Choroid plexus epithelial cell (primary cell): ENCODE measurements around the gene POC1A.

Experiments used
- DNase-seq: peaks from one replicate; pipeline ENCODE4 v3.0.0-alpha.2; 2010; ENCODE audit warnings: low read depth
- H3K4me3 ChIP-seq: 2 replicates; pipeline ENCODE4 v1.5.1; 2011; ENCODE audit warnings: low read depth, mild to moderate bottlenecking, control low read depth, low read length, moderate library complexity
- CTCF ChIP-seq: conservative IDR thresholded peaks from 2 replicates; pipeline ENCODE4 v1.5.1; 2011; ENCODE audit warnings: low read depth, mild to moderate bottlenecking, control low read depth, inconsistent platforms, low read length, moderate library complexity

POC1A gene

GRCh38 chr3:52054661-52055511, 99.3 kb downstream of the POC1A start:
- TF ChIP-seq CTCF = peak; percentile 51
- no peak for DNase-seq
- peak overlapping the region; percentile 81 for H3K4me3 ChIP-seq

GRCh38 chr3:52053307-52054304, 100.6 kb downstream of the POC1A start:
- TF ChIP-seq CTCF = peak; percentile 62
- peak; percentile 64 for DNase-seq
- peak overlapping the region; percentile 40 for H3K4me3 ChIP-seq

DNA sequence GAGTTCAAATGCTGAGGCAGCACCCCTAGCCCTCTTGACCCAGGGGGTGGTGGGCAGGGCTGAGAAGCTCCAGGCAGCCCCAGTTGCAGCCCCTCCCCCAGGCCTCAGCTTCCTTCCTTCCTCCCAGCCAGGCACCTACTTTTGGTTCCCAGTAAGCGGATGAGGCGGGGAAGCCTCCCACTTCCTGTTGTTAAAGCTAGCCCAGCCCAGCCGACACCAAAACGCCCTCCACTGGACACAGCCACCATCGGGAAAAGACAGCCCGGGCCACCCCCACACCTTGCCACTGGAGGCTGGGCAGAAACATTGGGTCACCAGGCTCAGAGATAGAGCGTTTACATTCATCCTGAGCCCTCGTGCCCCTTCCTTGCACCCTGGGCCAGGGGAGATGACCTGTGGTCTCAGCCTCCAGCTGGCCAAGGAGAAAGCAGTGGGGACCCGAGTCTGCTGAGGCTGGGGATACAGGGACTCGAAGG, 101.4 kb downstream of the POC1A start:
- peak overlapping the region; percentile 40 for H3K4me3 ChIP-seq
- DNase-seq = peak; percentile 78
- TF ChIP-seq CTCF = peak; percentile 60

- TF ChIP-seq CTCF = no peak
- no peak for DNase-seq
- no peak overlapping the region for H3K4me3 ChIP-seq
Observed at GRCh38 chr3:52051444-52051843, 102.8 kb downstream of the POC1A start.

DNA sequence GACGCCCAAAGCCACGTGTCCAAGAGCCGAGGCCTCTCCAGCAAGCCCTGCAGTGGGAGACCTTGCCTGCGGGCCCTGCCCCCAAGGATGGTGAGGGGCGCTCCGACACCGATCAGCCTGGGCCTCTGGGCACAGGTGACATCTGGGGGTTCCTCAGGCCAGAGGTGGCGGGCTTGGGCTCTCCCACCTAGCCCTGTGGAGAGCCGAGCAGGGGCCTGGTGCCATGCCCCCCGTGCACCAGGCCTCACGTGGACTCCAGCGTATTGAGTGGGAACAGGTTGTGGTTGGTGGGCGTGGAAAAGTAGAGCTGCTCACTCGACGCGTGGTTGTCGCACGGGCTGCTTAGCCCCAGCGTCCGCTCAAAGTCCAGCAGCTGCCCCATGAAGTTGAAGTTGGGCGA, 103.7 kb downstream of the POC1A start:
- H3K4me3 ChIP-seq = no peak overlapping the region
- no peak for DNase-seq
- TF ChIP-seq CTCF = no peak

DNA sequence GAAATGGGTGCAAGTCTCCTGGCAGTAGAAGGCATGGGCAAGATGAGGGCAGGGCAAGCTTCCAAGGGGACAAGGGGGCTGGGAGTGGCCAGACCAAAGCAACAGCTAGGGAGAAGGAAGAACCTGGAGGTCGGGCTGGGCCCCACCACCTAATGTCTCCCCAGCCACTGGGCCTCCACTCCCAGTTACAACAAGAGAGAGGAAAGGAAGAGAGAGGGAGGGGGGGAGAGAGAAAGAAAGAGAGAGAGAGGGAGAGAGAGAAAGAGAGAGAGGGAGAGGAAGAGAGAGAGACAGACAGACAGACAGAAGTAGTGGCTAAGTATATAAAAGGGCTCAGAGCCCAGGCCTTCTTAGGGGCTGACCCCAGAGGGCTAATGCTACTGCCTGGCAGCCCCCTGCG, 104.7 kb downstream of the POC1A start:
- H3K4me3 ChIP-seq = no peak overlapping the region
- no peak for TF ChIP-seq CTCF
- no peak for DNase-seq
